Mesenteric fat pad (tissue), 1 donor: ENCODE data around the gene PLVAP. TPM values are rescaled to one million over a fixed set of nuclear protein-coding genes. Genes with fewer than 3 reads are reported as not detected.
A peak's percentile ranks its signal among the peaks of the same experiment; 100 is the strongest.
"Not testable (repeated sequence)": the region's sequence is repeated elsewhere in the genome, so short reads cannot be mapped to it uniquely, and the experiment has no call there.

Experiments
- DNase-seq: peaks from one replicate; pipeline ENCODE4 v3.0.0-alpha.2; 2020; ENCODE audit warnings: low spot score
- total RNA-seq: library from RNA; stranded (reverse); fragmentation: NEBNext Ultra II Directional; extraction: Animal tissue kit (Norgen Biotek cat#: 25700); gene quantifications from one replicate; pipeline ENCODE4 v1.2.1, GENCODE V29; 2021
- donor health status: DM: yes; HTN: yes; CAD: no.

PLVAP gene
- total RNA-seq, 1 donor from 2014 or later, result 293 TPM

DNA sequence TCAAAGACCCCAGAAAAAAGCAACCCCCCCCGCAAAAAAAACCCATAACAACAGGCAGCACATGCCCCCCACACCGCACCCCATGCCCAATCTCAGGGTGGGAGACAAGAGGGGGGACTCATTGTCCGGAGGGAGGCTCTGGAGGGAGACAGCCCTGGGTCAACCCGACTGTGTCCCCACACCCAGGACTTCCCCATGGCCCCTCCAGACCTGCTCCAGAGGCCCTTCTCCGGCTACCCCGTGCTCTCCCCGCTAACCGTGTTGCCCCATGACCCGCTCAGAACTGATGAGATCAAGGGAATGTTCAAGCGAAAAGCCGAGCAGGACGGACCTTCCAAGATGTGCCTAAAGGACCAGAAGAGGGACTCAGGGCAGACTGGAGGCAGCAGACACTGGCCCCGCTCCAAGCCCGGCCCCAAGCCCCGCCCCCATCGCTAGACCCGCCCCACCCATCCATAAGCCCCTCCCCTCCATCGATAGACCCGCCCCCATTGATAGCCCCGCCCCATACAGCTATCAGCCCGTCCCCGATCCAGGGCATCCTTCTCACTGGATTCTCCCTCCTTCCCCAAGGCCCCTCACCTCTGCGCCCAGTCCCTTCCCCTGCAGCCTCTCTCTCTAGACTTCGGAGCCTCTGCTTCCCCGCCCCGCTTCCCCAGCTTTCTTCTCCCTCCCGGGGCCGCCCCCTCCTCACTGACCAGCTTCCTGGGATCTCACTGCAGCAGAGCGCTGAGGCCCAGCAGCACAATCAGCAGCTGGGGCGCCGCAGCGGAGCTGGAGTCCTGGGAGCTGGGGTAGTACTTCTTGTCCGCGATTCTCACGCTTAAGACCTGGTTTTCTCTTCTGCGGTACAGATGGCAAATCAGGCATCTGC is 26.1 kb upstream of the PLVAP start:
- no peak for DNase-seq

DNA sequence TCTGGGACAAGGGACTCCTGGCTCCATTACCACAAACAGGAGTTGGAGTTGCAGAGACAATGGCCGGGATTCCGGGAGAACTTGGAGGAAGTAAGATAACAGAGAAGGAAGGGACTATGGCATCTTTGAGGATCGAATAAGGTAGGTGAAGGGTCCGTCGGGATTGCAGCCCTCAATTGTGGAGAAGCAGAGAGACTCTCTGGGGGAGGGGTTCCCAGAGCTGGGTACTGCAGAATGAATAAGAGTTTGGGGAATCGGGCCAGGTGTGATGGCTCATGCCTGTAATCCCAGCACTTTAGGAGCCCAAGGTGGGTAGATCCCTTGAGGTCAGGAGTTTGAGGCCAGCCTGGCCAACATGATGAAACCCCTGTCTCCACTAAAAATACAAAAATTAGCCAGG is 24.5 kb upstream of the PLVAP start:
- DNase-seq, result no peak

DNA sequence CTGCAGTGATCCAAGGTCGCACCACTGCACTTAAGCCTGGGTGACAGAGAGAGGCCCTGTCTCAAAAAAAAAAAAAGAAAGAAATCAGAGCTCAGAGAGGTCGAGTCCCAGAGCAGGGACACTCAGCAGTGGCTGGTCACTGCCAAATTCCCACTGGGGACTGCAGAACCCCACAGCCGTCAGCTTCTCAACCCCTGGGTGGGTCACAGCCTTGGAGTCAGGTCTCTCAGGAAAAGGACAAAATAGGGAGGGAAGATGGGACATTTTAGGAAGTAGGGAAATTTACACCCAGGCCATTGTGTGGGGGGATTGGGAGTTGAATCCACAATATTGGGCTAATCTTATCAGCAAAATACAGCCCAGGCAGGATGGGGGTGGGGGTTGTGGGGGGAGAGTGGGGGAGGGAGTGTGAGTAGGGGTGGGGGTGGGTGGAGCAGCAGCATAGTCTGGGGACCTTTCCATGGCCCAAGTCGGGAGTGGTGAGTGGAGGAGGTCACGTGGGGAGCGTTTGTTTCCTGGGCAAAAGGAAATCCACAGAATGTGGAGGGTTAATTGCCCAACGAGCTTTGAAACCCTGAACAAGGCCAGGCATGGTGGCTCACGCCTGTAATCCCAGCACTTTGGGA is 21.9 kb upstream of the PLVAP start:
- no peak for DNase-seq

DNA sequence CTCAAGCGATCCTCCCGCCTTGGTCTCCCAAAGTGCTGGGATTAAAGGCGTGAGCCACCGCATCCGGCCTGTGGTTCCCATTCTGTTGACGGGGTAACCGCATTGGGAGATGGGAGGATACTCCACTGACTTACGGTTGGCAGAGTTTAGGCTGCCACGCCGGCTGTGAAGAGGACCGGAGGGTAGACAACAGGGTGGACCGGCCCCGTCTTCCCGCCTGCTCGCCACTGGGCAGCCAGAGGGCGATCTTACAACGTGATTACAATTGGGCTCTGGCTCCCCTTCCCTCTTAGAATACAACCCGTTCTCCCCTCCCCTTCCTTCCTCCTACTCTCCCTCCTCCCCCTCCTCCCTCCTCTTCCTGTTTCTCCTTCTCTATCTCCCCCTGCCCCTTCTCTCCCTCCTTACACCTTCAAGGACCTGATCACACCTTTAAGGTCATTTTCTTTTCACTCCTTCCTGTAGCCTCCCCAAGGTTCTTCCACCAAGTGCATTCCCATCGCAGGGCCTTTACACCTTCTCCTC is 17.8 kb upstream of the PLVAP start:
- DNase-seq, result no peak

DNA sequence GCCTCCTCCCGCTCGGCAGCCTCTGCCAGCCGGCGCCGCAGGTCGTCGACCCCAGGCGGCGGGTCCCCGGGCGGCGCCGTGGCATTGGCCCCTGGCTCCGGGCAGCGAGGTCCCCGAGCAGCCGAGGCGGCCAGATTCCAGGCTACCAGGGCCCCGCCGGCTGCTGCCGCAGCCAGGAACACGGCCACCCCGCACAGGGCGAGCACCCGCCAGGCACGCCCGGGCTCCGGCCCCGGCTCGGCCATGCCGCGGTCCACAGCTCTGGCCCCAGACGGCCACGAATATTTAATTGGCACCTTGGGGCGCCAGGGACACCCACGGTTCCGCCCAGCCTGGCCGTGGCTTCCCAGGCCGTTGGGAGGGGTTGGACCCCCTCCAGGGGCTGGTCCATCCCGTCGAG is 16.8 kb upstream of the PLVAP start, which contains the start of gene CCDC194:
Gene CCDC194, minus strand, starts transcription at position 283 of the 400 bp plus-strand sequence. Its CDS starts 38 bp downstream, at position 245.
- no peak for DNase-seq

DNA sequence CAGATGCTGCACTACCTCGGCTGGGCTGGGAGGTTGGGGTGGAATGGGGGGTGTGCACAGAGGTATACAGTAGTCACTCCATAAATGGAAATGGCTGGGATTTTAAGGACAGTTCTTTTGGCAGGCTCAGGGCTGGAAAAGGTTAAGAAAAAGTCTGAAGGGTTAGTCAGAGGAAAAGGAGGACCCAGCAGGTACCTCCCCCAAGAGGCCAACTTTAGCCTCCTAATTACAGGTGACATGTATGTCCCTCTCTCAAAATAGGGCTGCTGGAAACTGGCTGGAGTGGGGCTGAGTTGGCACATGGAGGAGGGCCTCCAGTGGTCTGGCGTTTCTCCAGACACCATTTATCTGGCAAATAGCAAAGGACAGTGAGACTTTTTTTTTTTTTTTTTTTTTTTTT is 15.9 kb upstream of the PLVAP start:
- no peak for DNase-seq

DNA sequence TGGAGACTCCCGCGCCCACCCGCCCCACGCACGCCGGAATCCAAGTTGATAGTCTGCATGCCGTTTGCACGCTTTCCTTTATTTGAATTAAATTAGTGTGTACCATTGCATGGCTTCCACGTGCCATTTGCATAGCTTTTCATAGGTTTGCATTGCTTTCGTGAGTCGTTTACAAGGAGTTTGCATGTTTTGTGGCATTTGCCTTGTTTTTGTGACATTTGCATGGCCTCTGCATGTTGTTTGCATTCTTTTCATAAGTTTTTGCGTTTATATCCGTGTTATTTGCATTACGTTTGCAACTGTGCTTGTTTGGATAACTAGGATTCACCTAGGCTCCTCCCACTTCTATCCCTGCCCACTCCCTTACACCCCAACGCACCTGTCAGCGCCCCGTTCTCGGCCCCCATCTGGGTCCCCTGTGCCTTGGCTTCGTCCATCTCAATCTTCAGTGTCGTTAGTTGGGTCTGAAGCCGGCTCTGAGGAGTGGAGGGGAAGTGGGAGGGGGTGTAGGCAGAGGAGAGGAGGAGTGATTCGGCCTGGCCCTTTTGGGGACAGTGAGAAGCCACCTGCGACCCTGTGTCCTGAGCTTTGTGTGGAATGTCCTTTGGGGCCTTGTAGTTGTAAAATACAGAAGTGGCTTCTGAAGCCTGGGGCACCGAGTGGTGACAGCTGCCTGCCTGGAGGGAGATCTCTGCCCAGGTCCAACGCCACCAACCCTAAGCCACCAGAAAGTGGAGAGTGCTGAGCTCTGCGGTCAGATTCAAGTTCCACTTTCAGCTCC is 14.4 kb upstream of the PLVAP start:
- no peak for DNase-seq

DNA sequence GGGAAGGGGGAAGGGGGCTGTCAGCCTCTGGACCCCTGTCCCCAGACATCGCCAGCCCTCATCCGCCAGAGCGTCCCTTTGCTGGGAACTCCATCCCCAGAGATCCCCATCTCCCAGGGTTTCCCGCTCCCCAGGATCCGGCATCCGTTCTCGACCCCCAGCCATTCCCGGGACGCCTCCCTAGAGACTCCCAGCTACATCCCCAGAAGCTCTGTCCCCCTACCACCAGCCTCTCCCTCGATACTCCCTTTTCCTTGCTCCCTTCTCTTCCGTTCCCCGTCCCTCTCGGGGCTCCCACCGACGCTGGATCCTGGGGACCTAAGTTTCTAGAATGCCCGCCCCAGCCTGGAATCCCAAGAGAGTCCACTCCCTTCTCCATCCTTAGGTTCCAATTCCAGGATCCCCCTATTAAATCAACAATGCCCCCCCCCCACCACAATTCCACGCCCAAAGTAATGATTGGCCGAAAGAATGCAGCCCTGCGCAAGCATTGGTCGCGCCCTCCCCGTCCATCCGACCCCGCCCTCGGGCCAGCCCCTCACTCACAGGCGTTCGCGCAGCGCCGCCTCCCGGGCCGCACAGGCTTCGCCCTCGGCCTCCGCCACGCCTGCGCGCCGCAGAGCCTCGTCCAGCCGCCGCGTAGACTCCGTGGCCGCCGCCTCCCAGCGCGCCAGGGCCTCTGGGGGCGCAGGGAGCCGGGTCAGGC is 13.7 kb upstream of the PLVAP start:
- DNase-seq, result peak; percentile 96

DNA sequence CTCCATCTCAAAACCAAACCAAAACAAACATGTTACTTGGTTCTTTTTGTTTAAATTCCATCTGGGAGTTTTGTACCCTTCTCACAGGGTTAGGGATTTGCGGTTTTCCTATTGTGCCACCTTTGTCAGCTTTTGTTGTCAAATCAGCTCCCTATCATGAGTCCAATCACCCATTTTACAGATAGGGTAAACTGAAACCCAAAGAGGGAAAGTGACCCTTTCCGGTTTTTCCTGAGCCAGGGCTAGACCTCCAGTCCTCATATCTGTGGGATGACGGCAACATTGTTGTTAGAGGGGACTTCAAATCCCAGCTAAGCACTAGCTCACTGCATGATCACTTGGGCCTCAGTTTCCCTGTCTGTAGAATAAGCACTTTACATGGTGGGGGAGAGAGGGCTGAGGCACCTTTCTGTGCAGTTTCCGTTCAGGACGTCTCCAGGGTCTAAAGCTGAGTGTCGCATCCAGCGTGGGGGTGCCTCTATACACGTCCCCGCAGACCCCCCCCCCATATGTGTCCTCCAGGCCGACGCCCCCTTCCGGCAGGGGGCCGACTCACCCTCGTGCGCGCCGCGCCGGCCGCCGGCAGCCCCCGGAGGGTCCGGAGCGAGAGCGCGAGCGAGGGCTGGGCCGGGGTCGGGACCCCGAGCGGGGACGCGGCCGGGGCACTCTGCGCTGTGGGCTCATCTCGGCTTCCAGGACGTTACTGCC is 13.0 kb upstream of the PLVAP start:
- no peak for DNase-seq

DNA sequence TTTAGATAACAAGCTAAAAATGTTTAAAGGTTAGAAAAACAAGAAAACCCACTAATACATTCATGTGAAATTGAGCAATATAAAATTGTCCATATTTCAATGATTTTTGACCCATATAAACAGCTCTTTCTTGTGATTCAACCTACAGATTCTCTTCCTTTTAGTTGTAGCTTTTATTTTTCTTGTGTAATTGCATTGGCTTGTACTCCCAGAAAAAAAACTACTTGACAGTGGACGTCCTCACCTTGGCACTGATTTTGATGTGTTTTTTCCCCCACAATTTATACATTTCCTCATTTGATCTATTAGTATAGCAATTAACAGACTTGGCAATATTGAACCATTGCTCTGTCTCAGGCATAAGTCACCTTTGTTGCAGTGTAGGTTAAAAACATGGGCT is 12.1 kb upstream of the PLVAP start:
- DNase-seq, result no peak

DNA sequence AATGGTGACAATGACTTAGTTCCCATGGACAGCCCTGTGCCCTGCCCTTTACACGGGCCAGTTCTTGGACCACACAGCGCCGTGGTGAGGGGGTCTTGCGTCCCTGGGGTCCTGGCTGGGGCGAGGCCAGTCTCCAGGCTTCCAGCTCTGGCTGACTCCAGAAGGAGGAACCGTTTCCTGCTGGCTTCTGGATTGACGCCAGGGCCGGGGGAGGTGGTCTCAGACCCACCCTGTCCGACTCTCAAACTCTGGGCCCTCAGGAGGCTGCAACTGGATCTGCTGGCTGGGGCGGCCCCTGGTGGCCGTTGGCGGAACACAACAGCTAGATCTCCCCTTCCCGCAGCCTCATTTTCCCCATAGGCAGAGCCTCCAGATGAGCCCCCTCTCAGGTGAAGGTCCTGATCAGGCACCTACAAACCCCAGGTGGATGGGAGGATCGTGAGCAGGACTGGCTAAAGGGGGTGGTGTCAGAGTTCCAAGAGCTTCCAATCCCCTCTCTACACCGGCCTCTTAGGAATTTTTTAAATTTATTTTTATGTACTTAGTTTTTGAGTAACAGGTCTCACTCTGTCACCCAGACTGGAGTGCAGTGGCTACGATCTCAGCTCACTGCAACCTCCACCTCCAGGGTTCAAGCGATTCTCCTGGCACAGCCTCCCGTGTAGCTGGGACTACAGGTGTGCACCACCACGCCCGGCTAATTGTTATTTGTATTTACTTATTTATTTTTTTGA is 8.9 kb upstream of the PLVAP start:
- no peak for DNase-seq

DNA sequence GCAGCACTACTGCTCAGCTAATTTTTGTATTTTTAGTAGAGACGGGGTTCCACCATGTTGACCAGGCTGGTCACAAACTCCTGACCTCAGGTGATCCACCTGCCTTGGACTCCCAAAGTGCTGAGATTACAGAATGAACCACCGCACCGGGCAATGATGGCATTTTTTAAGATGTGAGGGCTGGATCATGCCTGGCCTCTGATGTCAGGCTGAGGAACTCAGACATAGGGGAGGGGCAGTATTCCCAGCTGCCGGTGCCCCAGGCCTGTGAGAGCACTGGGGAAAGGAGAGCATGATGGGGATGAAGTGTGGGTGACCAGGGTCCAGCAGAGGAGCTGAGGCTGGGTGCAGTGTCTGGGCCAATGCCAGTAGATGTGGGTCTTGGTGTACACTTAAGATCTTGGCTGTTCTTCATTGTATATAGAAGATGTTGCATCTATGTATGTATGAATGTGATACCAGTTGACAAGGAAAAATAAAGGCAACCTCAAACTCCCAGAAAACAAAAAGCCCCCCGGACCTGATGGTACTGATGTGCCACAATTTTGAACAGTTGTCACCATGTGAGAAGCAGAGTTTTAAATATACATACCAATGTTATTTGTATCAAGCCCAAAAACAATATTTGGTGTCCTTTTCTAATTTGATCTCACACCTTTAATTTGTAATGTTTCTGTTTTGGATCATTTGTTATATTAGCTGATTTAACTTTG is 3.4 kb upstream of the PLVAP start:
- no peak for DNase-seq

DNA sequence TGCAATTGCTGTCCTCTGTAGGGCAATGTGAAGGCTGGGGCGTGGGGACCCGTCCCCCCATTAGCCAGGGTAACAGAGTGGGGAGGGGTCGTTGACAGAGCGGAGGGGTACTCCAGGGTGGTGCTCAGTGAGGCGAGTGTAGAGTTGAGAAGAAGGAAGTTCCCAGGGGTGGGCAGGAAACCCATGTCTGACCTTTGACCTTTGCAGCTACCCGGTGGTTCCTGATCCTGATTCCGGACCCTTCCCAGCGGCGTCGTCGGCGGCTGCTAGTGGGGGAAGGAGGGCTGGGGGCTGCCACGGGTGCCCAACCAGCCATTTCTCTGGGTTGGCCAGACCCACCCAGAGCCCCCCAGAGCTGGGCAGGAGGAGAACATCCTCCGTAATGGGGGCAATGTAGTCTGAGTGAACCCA is 2.1 kb upstream of the PLVAP start:
- no peak for DNase-seq

DNA sequence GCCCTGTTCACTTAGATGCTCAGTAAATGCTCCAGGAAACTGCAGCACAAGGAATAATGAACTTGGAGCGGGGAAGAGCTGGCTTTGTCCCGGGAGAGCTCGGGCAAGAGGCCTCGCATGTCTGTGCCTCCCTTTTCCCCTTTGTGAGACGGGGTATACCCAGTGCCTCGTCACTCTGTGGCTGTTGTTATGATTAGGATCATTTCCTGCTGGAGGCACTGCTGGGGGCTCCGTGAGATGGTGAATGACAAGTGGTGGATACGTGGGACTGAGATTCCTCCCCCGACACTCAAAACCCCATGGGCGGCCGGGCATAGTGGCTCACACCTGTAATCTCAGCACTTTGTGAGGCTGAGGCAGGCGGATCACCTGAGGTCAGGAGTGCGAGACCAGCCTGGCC is 1.1 kb upstream of the PLVAP start:
- DNase-seq, result no peak

DNA sequence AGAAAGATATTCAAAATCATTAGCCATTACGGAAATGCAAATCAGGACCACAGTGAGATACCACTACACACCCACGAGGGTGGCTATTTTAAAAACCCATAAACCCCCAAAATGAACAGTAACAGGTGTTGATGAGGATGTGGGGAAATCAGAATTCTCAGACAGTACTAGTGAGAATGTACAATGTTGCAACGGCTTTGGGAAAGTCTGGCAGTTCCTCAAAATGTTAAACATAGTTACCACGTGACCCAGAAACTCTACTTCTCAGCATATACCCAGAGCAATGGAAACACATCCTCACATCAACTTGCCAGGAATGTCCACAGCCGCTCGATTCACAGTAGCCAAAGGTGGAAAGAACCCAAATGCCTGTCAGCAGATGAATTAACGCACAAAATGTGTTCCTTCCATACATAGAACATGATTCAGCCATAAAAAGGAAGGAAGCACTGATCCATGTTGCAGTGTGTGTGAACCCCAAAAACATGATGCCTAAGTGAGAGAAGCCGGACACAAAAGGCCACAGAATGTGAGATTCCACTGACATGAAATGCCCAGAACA is 7.0 kb downstream of the PLVAP start:
- DNase-seq, result no peak

DNA sequence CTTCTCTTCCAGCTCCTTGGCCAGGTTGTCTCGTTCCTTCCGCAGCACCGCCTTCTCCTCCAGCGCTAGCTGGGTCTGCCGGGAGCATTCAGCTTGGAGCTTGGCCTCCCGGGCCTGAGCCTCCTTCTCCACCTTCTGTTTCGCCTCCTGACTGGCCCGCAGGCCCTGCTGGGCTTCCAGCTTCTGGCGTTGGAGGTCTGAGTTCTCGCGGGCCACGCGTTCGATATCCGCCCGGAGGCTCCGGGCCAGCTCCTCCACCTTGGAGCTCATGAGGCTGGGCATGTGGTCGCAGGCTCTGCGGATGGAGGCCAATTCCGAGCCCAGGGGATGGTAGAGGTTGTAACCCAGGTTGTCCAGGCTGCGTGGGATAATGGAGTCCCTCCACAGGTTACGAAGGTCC is 11.8 kb downstream of the PLVAP start:
- DNase-seq, result no peak

DNA sequence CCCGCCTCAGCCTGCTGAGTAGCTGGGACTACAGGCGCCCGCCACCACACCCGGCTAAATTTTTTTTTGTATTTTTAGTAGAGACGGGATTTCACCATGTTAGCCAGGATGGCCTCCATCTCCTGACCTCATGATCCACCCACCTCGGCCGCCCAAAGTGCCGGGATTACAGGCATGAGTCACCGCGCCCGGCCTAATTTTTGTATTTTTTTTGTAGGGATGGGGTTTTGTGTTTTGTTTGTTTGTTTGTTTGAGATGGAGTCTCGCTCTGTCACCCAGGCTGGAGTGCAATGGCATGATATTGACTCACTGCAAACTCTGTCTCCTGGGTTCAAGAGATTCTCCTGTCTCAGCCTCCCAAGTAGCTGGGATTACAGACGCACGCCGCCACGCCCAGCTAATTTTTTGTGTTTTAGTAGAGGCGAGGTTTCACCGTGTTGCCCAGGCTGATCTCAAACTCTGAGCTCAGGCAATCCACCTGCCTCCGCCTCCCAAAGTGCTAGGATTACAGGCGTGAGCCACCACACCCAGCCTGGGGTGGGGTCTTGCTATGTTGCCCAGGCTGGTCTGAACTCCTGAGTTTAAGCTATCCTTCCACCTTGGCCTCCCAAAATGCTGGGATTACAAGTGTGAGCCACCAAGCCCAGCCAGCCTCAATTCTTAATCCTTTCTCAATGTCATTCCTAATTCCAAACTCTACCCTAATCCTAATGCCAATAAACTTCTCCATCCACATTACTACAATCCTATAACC is 13.1 kb downstream of the PLVAP start:
- DNase-seq, result not testable (repeated sequence)
